Measurements from ENCODE around the gene OOSP2. TPM values are rescaled to one million over a fixed set of nuclear protein-coding genes. Genes with fewer than 3 reads are reported as not detected.

The OOSP2 gene, protein sequence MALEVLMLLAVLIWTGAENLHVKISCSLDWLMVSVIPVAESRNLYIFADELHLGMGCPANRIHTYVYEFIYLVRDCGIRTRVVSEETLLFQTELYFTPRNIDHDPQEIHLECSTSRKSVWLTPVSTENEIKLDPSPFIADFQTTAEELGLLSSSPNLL
- not detected for polyA plus RNA-seq (2012; ENCODE audit: insufficient read length, low read depth)

DNA sequence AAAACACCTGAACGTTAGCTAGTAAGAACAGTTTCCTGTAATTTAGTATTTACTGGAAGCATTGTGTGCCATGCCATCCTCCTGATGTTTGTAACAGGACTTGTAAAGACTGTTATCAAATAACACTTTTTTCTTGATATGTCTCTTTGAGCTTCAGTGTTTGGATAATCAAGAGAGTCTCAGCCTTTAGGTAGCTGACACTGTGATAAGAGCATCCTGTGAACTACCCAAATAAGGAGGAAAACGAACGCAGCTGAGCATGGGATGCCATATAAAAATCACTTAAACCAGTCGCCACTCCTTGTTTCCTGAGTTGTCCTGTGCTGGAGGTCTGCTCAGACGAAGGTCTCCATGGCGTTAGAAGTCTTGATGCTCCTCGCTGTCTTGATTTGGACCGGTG lies at the start of gene OOSP2:
Gene OOSP2, plus strand, starts transcription at position 301 of the 400 bp plus-strand sequence. Its CDS starts 51 bp downstream, at position 352.
- TF ChIP-seq SIN3A (IDR thresholded peaks at IDR 0.05; ENCODE audit: borderline replicate concordance, insufficient read depth, low read length) (no peak), FOXP2 (optimal IDR thresholded peaks at IDR 0.05; ENCODE audit: borderline replicate concordance, extremely low read depth, extremely low read length, insufficient read depth) (no peak), POLR2AphosphoS5 (IDR thresholded peaks at IDR 0.05; ENCODE audit: low read depth, low read length) (no peak), TAF1 (IDR thresholded peaks at IDR 0.05; ENCODE audit: borderline replicate concordance, insufficient read depth, low read length) (no peak)
- TF ChIP-seq, protein P1, sequence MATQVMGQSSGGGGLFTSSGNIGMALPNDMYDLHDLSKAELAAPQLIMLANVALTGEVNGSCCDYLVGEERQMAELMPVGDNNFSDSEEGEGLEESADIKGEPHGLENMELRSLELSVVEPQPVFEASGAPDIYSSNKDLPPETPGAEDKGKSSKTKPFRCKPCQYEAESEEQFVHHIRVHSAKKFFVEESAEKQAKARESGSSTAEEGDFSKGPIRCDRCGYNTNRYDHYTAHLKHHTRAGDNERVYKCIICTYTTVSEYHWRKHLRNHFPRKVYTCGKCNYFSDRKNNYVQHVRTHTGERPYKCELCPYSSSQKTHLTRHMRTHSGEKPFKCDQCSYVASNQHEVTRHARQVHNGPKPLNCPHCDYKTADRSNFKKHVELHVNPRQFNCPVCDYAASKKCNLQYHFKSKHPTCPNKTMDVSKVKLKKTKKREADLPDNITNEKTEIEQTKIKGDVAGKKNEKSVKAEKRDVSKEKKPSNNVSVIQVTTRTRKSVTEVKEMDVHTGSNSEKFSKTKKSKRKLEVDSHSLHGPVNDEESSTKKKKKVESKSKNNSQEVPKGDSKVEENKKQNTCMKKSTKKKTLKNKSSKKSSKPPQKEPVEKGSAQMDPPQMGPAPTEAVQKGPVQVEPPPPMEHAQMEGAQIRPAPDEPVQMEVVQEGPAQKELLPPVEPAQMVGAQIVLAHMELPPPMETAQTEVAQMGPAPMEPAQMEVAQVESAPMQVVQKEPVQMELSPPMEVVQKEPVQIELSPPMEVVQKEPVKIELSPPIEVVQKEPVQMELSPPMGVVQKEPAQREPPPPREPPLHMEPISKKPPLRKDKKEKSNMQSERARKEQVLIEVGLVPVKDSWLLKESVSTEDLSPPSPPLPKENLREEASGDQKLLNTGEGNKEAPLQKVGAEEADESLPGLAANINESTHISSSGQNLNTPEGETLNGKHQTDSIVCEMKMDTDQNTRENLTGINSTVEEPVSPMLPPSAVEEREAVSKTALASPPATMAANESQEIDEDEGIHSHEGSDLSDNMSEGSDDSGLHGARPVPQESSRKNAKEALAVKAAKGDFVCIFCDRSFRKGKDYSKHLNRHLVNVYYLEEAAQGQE (IDR thresholded peaks at IDR 0.05; ENCODE audit: insufficient read depth in 1 of 2, low read depth in 2 of 2, low read length in 2 of 2) = no peak

DNA sequence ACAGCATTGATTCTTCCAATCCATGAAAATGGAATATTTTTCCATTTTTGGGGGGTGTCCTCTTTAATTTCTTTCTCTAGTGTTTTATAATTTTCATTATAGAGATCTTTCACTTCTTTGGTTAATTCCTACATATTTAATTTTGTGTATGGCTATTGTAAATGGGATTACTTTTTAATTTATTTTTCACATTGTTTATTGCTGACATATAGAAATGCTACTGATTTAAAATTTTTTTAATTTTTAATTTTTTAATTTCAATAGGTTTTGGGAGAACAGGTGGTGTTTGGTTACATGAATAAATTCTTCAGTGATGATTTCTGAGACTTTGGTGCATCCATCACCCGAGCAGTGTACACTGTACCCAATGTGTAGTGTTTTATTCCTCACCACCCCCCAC lies 49.8 kb upstream of the OOSP2 start:
- TF ChIP-seq, protein P1 (IDR thresholded peaks at IDR 0.05; ENCODE audit: insufficient read depth in 1 of 2, low read depth in 2 of 2, low read length in 2 of 2) = no peak
- TF ChIP-seq SIN3A (IDR thresholded peaks at IDR 0.05; ENCODE audit: borderline replicate concordance, insufficient read depth, low read length) = no peak
- no peak for TF ChIP-seq TAF1 (IDR thresholded peaks at IDR 0.05; ENCODE audit: borderline replicate concordance, insufficient read depth, low read length)
- no peak for TF ChIP-seq FOXP2 (optimal IDR thresholded peaks at IDR 0.05; ENCODE audit: borderline replicate concordance, extremely low read depth, extremely low read length, insufficient read depth)
- TF ChIP-seq POLR2AphosphoS5 (IDR thresholded peaks at IDR 0.05; ENCODE audit: low read depth, low read length) = no peak

- TF ChIP-seq FOXP2 (optimal IDR thresholded peaks at IDR 0.05; ENCODE audit: borderline replicate concordance, extremely low read depth, extremely low read length, insufficient read depth) (no peak), TAF1 (IDR thresholded peaks at IDR 0.05; ENCODE audit: borderline replicate concordance, insufficient read depth, low read length) (no peak), POLR2AphosphoS5 (IDR thresholded peaks at IDR 0.05; ENCODE audit: low read depth, low read length) (no peak), SIN3A (IDR thresholded peaks at IDR 0.05; ENCODE audit: borderline replicate concordance, insufficient read depth, low read length) (no peak)
- TF ChIP-seq, protein P1 (IDR thresholded peaks at IDR 0.05; ENCODE audit: insufficient read depth in 1 of 2, low read depth in 2 of 2, low read length in 2 of 2) = no peak
Measured at GRCh38 chr11:59992425-59992824, 47.8 kb upstream of the OOSP2 start.

DNA sequence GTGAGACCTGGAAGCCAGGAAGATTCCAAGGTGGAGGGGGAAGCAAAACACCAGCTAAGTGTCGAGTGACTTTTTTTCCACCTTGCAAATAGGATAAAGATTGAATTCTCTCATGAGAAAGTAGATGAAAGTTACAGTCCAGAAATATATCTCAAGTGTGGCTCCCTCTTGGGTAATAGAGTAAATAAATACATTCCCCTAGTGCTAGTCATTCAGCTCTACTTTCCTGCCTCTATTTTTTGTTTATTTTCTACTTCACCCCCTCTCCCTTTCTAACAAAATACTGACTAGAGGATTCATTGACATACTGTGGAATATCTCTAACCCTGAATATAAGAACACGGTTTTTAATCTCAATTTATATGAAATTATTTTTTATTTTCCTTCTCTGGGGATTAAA lies 42.4 kb upstream of the OOSP2 start:
- no peak for TF ChIP-seq TAF1 (IDR thresholded peaks at IDR 0.05; ENCODE audit: borderline replicate concordance, insufficient read depth, low read length)
- TF ChIP-seq FOXP2 (optimal IDR thresholded peaks at IDR 0.05; ENCODE audit: borderline replicate concordance, extremely low read depth, extremely low read length, insufficient read depth) = no peak
- TF ChIP-seq SIN3A (IDR thresholded peaks at IDR 0.05; ENCODE audit: borderline replicate concordance, insufficient read depth, low read length) = no peak
- TF ChIP-seq, protein P1 (IDR thresholded peaks at IDR 0.05; ENCODE audit: insufficient read depth in 1 of 2, low read depth in 2 of 2, low read length in 2 of 2) = no peak
- TF ChIP-seq POLR2AphosphoS5 (IDR thresholded peaks at IDR 0.05; ENCODE audit: low read depth, low read length) = no peak
